ENCODE results near the gene METTL13. TPM values are rescaled to one million over a fixed set of nuclear protein-coding genes. Genes with fewer than 3 reads are reported as not detected.

Gene METTL13
- polyA plus RNA-seq, 2 of the 4 experiments (the other 2 are of a cell fraction): 53.7 to 54.0 TPM

- H3K4me2 ChIP-seq: no peak overlapping the region
- no peak for TF ChIP-seq E2F6 (IDR thresholded peaks at IDR 0.05; ENCODE audit: borderline replicate concordance, low read depth)
- no peak overlapping the region for H3K27ac ChIP-seq
- H3K4me3 ChIP-seq: no peak overlapping the region
- H3K9me3 ChIP-seq: no peaks in the 10 kb centered on the region
- H3K4me1 ChIP-seq: peaks cover 9% of the 10 kb centered on the region; the same call in 1 of the 3 replicates
- ChIA-PET POLR2A (interaction anchor here (0.8 kb wide), 1 partner anchor 16 kb away, joined by 3 read pairs; no protein-coding TSS in a partner anchor), CTCF (interaction anchor here (0.7 to 5.0 kb wide), 6 partner anchors 12 to 218 kb away, joined by 3 to 40 read pairs (median 4); partner anchors contain the start of gene VAMP4)
- DNase-seq (ENCODE audit: low read depth in 1 of 2, low spot score in 1 of 2) (no peak), FAIRE-seq (no peak), ATAC-seq (no peak)
Measured at GRCh38 chr1:171784784-171785183, 3.3 kb downstream of the METTL13 start.

GRCh38 chr1:171785766-171786165 lies 4.3 kb downstream of the METTL13 start:
- H3K27ac ChIP-seq: no peak overlapping the region
- 90% methylated on average over 8 of the region's 9 CpGs for WGBS (ENCODE audit: missing lambda C conversion rate)
- ATAC-seq (no peak), DNase-seq (ENCODE audit: low read depth in 1 of 2, low spot score in 1 of 2) (no peak), FAIRE-seq (no peak)
- H3K4me2 ChIP-seq: no peak overlapping the region
- no peak overlapping the region for H3K4me3 ChIP-seq
- ChIA-PET CTCF (interaction anchor here (0.9 to 5.0 kb wide), 4 partner anchors 16 to 217 kb away, joined by 3 to 40 read pairs (median 4); no protein-coding TSS in a partner anchor), POLR2A (no interaction called here)
- H3K4me1 ChIP-seq: peaks cover 5% of the 10 kb centered on the region; the same call in 1 of the 3 replicates
- TF ChIP-seq POLR2A (IDR thresholded peaks at IDR 0.05; ENCODE audit: low read length) (no peak), KDM5A (IDR thresholded peaks at IDR 0.05) (no peak), FOXS1 (CRISPR knock-in tag; IDR thresholded peaks at IDR 0.05) (no peak), NR3C1 (IDR thresholded peaks at IDR 0.05) (no peak), TFCP2L1 (CRISPR knock-in tag; IDR thresholded peaks at IDR 0.05) (no peak), CBX2 (IDR thresholded peaks at IDR 0.05; ENCODE audit: borderline replicate concordance, low read depth) (no peak), GATA3 (IDR thresholded peaks at IDR 0.05; ENCODE audit: borderline replicate concordance) (no peak), FOSL2 (IDR thresholded peaks at IDR 0.05) (no peak), FOSL2 (CRISPR knock-in tag; IDR thresholded peaks at IDR 0.05) (no peak), EHF (CRISPR knock-in tag; IDR thresholded peaks at IDR 0.05) (no peak), BHLHE40 (IDR thresholded peaks at IDR 0.05; ENCODE audit: low read depth, low read length) (no peak), MAFK (IDR thresholded peaks at IDR 0.05; ENCODE audit: partially characterized antibody) (no peak), HEYL (CRISPR knock-in tag; IDR thresholded peaks at IDR 0.05) (no peak), EHMT2 (IDR thresholded peaks at IDR 0.05; ENCODE audit: low read depth) (no peak), HDAC2 (IDR thresholded peaks at IDR 0.05) (no peak), SREBF2 (IDR thresholded peaks at IDR 0.05) (no peak), HOXB13 (CRISPR knock-in tag; IDR thresholded peaks at IDR 0.05; ENCODE audit: low read depth) (no peak), PBX3 (IDR thresholded peaks at IDR 0.05) (no peak)
- H3K9me3 ChIP-seq: no peaks in the 10 kb centered on the region

GRCh38 chr1:171786534-171786933 lies 5.1 kb downstream of the METTL13 start:
- no peak overlapping the region for H3K4me3 ChIP-seq
- 92% methylated on average over 2 of the region's 2 CpGs for WGBS (ENCODE audit: missing lambda C conversion rate)
- H3K4me2 ChIP-seq: no peak overlapping the region
- H3K27ac ChIP-seq: no peak overlapping the region
- TF ChIP-seq NR3C1 (IDR thresholded peaks at IDR 0.05): no peak
- no peak for TF ChIP-seq CTCF (IDR thresholded peaks at IDR 0.05)
- TF ChIP-seq REST (IDR thresholded peaks at IDR 0.05): no peak
- TF ChIP-seq ATOH8 (CRISPR knock-in tag; IDR thresholded peaks at IDR 0.05; ENCODE audit: low read depth): no peak
- TF ChIP-seq SMC3 (IDR thresholded peaks at IDR 0.05): no peak
- no peak for TF ChIP-seq HEYL (CRISPR knock-in tag; IDR thresholded peaks at IDR 0.05)
- TF ChIP-seq RNF2 (IDR thresholded peaks at IDR 0.05; ENCODE audit: borderline replicate concordance, low read depth): no peak
- no peak for TF ChIP-seq POLR2A (IDR thresholded peaks at IDR 0.05; ENCODE audit: low read length)
- DNase-seq (ENCODE audit: low read depth in 1 of 2, low spot score in 1 of 2): no peak
- FAIRE-seq: no peak
- H3K4me1 ChIP-seq: peaks cover 5% of the 10 kb centered on the region; the same call in 1 of the 3 replicates
- POLR2A ChIA-PET: no interaction called here
- CTCF ChIA-PET: interaction anchor here (5.0 kb wide), 1 partner anchor 15 kb away, joined by 40 read pairs; no protein-coding TSS in a partner anchor
- no peak for ATAC-seq
- no peaks in the 10 kb centered on the region for H3K9me3 ChIP-seq
